SU-DHL-6 (cell line): ENCODE data around the gene GTF2I.
"Not testable (repeated sequence)": the region's sequence is repeated elsewhere in the genome, so short reads cannot be mapped to it uniquely, and the experiment has no call there.

Experiments used
- H2AFZ ChIP-seq: fragments of 200-600 bp; sonication (generic); 2 replicates; pipeline ENCODE4 v1.6.1; 2014; ENCODE audit warnings: low read depth, mild to moderate bottlenecking, moderate library complexity, mixed read lengths, antibody characterized with exemption, low read length; ENCODE audit not compliant: severe bottlenecking
- H3F3A ChIP-seq: fragments of 200-600 bp; shearing (Covaris generic); 2 replicates; pipeline ENCODE4 v1.6.0; 2016; ENCODE audit warnings: antibody characterized with exemption, mild to moderate bottlenecking; ENCODE audit not compliant: insufficient read depth
- H3K27ac ChIP-seq: fragments of 200-600 bp; sonication (generic); 2 replicates; pipeline ENCODE4 v1.5.1; 2016; ENCODE audit warnings: low read depth, mild to moderate bottlenecking, low read length, moderate library complexity, mixed read lengths
- H3K27me3 ChIP-seq: fragments of 200-600 bp; sonication (generic), shearing (Covaris generic); 2 replicates; pipeline ENCODE4 v1.6.0; 2014; ENCODE audit warnings: mild to moderate bottlenecking, low read length
- H3K36me3 ChIP-seq: fragments of 200-600 bp; sonication (generic); 2 replicates; pipeline ENCODE4 v1.6.1; 2014; ENCODE audit warnings: mild to moderate bottlenecking, low read length, mixed read lengths
- H3K4me2 ChIP-seq: fragments of 300-600, 200-600 bp; shearing (Covaris generic), sonication (generic); 2 replicates; pipeline ENCODE4 v1.6.0; 2014; ENCODE audit warnings: low read length, low read depth, mild to moderate bottlenecking; ENCODE audit not compliant: poor library complexity, severe bottlenecking
- H3K4me3 ChIP-seq: fragments of 200-600 bp; sonication (generic); 2 replicates; pipeline ENCODE4 v1.5.1; 2014; ENCODE audit warnings: antibody characterized with exemption, low read length, mild to moderate bottlenecking, mixed read lengths; ENCODE audit not compliant: insufficient read depth, poor library complexity, severe bottlenecking
- H3K79me2 ChIP-seq: fragments of 200-600 bp; sonication (generic); 2 replicates; pipeline ENCODE4 v1.6.1; 2014; ENCODE audit warnings: mild to moderate bottlenecking, low read length, moderate library complexity; ENCODE audit not compliant: insufficient read depth
- H3K9ac ChIP-seq: fragments of 200-600 bp; sonication (generic); 2 replicates; pipeline ENCODE4 v1.7.0; 2014; ENCODE audit warnings: mild to moderate bottlenecking, low read length
- H3K9me2 ChIP-seq: fragments of 200-600 bp; sonication (generic); replicated peaks from 2 replicates; pipeline ENCODE4 v1.6.1; 2014; ENCODE audit warnings: low read length; ENCODE audit not compliant: insufficient read depth
- H3K9me3 ChIP-seq: fragments of 200-600 bp; sonication (generic); 2 replicates; pipeline ENCODE4 v1.6.1; 2014; ENCODE audit warnings: low read length, mixed read lengths; ENCODE audit not compliant: insufficient read depth
- H4K20me1 ChIP-seq: fragments of 200-600 bp; sonication (generic); 2 replicates; pipeline ENCODE4 v1.6.1; 2014; ENCODE audit warnings: low read depth, mild to moderate bottlenecking, antibody characterized with exemption, low read length, moderate library complexity, mixed read lengths
- EZH2phosphoT487 ChIP-seq: fragments of 200-600 bp; sonication (generic), shearing (Covaris generic); conservative IDR thresholded peaks from 2 replicates; pipeline ENCODE4 v1.6.1; 2018; ENCODE audit warnings: mild to moderate bottlenecking, antibody characterized with exemption, low read length, moderate library complexity, mixed read lengths
- TF ChIP-seq, protein P1 (sequence below): fragments of 200-600 bp; sonication (generic); IDR thresholded peaks from one replicate; pipeline ENCODE4 v1.5.1; 2017; ENCODE audit warnings: antibody characterized with exemption, mild to moderate bottlenecking, low read length, moderate library complexity; ENCODE audit not compliant: insufficient read depth, poor library complexity, severe bottlenecking

The GTF2I gene

GRCh38 chr7:74667520-74667919 is 10.0 kb downstream of the GTF2I start:
- not testable (repeated sequence) for H3K4me2 ChIP-seq, H3K36me3 ChIP-seq, H3K9me3 ChIP-seq, H3K4me3 ChIP-seq, H3K9ac ChIP-seq, H4K20me1 ChIP-seq, H2AFZ ChIP-seq, H3K27me3 ChIP-seq, H3K9me2 ChIP-seq
- peaks cover 100% of the 10 kb centered on the region for H3K79me2 ChIP-seq
- peak overlapping the region; percentile 13; the same call in 1 of the 2 replicates for H3K27ac ChIP-seq
- peaks cover 27% of the 10 kb centered on the region for H3F3A ChIP-seq

GRCh38 chr7:74671602-74672001 is 14.1 kb downstream of the GTF2I start:
- no peak overlapping the region for H2AFZ ChIP-seq
- H3K36me3 ChIP-seq = peaks cover 21% of the 10 kb centered on the region
- no peak overlapping the region for H3K4me2 ChIP-seq
- no peak overlapping the region for H3K4me3 ChIP-seq
- TF ChIP-seq EZH2phosphoT487 = no peak
- H3K79me2 ChIP-seq = peaks cover 100% of the 10 kb centered on the region
- peaks cover 17% of the 10 kb centered on the region for H4K20me1 ChIP-seq
- no peak overlapping the region for H3K27ac ChIP-seq
- H3K27me3 ChIP-seq = no peaks in the 10 kb centered on the region
- no peaks in the 10 kb centered on the region for H3K9me2 ChIP-seq
- H3F3A ChIP-seq = peaks cover 26% of the 10 kb centered on the region
- H3K9me3 ChIP-seq = no peaks in the 10 kb centered on the region
- H3K9ac ChIP-seq = no peak overlapping the region

DNA sequence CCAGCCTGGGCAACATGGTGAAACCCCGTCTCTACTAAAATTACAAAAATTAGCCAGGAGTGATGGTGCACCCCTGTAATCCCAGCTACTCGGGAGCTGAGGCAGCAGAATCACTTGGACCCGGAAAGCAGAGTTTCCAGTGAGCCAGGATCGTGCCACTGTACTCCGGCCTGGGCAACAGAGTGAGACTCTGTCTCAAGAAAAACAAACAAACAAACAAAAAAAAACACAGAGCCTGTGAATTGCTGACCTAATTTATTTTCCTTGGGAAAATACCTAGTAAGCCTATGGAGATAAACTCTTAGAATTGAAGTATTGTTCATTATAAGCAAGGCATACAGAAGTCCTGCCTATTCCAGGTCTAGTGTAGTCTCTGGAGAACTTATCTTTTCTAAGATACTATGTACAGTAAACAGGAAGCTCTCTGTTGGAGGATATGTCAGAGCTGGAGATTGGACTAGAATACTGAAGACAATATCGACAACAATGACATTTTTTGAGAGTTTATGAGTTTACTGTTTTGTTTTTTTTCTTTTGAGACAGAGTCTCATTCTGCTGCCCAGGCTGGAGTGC is 14.9 kb downstream of the GTF2I start:
- Histone ChIP-seq H4K20me1 (peaks cover 20% of the 10 kb centered on the region), H3K36me3 (peaks cover 21% of the 10 kb centered on the region), H3K4me3 (no peak overlapping the region), H3K27me3 (no peaks in the 10 kb centered on the region), H3K4me2 (no peak overlapping the region), H3F3A (peaks cover 28% of the 10 kb centered on the region), H3K79me2 (peaks cover 100% of the 10 kb centered on the region), H3K9me2 (no peaks in the 10 kb centered on the region), H3K9me3 (no peaks in the 10 kb centered on the region), H3K9ac (no peak overlapping the region), H2AFZ (no peak overlapping the region), H3K27ac (no peak overlapping the region)
- no peak for TF ChIP-seq EZH2phosphoT487
- TF ChIP-seq, protein P1, sequence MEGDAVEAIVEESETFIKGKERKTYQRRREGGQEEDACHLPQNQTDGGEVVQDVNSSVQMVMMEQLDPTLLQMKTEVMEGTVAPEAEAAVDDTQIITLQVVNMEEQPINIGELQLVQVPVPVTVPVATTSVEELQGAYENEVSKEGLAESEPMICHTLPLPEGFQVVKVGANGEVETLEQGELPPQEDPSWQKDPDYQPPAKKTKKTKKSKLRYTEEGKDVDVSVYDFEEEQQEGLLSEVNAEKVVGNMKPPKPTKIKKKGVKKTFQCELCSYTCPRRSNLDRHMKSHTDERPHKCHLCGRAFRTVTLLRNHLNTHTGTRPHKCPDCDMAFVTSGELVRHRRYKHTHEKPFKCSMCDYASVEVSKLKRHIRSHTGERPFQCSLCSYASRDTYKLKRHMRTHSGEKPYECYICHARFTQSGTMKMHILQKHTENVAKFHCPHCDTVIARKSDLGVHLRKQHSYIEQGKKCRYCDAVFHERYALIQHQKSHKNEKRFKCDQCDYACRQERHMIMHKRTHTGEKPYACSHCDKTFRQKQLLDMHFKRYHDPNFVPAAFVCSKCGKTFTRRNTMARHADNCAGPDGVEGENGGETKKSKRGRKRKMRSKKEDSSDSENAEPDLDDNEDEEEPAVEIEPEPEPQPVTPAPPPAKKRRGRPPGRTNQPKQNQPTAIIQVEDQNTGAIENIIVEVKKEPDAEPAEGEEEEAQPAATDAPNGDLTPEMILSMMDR = no peak

DNA sequence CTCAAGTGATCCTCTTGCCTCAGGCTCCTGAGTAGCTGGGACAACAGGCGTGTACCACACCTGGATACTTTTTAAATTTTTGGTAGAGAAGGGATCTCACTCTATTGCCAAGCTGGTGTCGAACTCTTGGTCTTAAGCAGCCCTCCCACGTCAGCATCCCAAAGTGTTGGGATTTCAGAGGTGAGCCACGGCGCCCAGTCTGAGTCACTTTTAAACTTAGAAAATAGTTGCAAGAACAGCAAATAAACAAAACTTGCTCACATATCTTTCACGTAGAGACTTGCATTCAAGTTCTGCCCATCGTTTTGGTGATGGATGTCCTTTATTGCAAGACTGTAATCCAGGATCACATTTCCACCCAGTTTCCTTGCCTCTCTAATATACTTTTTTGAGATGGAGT is 16.6 kb downstream of the GTF2I start:
- Histone ChIP-seq H2AFZ (no peak overlapping the region), H4K20me1 (peaks cover 25% of the 10 kb centered on the region), H3K79me2 (peaks cover 100% of the 10 kb centered on the region)

More for the DNA sequence above, 16.6 kb downstream of the GTF2I start:
- Histone ChIP-seq H3K4me3 (no peak overlapping the region), H3K36me3 (peaks cover 28% of the 10 kb centered on the region), H3K9me3 (no peaks in the 10 kb centered on the region), H3K9ac (no peak overlapping the region), H3K27ac (no peak overlapping the region), H3K4me2 (no peak overlapping the region), H3K27me3 (no peaks in the 10 kb centered on the region), H3K9me2 (no peaks in the 10 kb centered on the region), H3F3A (peaks cover 34% of the 10 kb centered on the region)
- TF ChIP-seq, protein P1 = no peak
- no peak for TF ChIP-seq EZH2phosphoT487
